ENCODE results near the gene KLF13.

KLF13 gene

DNA sequence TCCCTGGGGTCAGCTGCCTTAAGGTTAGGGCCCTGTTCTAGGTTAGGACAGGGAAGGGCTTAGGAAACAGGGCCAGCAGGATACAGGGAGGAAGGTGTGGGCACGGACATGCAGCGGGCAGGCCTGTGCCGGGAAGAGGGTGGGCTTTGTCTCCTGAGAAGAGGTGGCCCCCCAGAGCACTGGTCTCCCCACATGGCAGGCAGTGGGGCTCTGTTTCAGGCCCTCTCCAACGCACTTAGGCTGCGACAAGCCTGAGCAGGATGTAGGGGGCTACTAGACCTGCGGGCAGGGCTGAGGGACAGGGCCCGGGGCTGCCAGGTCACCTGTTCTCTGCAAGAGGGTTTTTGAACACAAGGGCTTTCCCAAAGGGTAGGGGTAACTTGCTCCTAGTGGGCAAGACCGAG lies 33.5 kb downstream of the KLF13 start:
- Histone ChIP-seq H3K27ac (ENCODE audit: low read length) (no peak overlapping the region), H3K27me3 (ENCODE audit: control insufficient read depth in 1 of 2, insufficient read depth in 2 of 2, low read length in 2 of 2) (no peaks in the 10 kb centered on the region), H3K4me3 (ENCODE audit: low read length in 2 of 2) (no peak overlapping the region), H3K4me1 (ENCODE audit: control insufficient read depth, insufficient read depth, low read length) (peaks cover 51% of the 10 kb centered on the region), H3K9ac (ENCODE audit: low read length in 2 of 2) (no peak overlapping the region), H3K9me3 (ENCODE audit: control insufficient read depth in 2 of 2, low read length in 2 of 2) (no peaks in the 10 kb centered on the region), H3K36me3 (ENCODE audit: control insufficient read depth in 2 of 2, insufficient read depth in 2 of 2, low read length in 2 of 2) (peaks cover 0 to under 1% of the 10 kb centered on the region in 2 donors)

GRCh38 chr15:31360843-31361763 lies 34.5 kb downstream of the KLF13 start:
- no peak overlapping the region for H3K9ac ChIP-seq (ENCODE audit: low read length in 2 of 2)
- no peaks in the 10 kb centered on the region for H3K36me3 ChIP-seq (ENCODE audit: control insufficient read depth in 2 of 2, insufficient read depth in 2 of 2, low read length in 2 of 2)
- H3K27me3 ChIP-seq (ENCODE audit: control insufficient read depth in 1 of 2, insufficient read depth in 2 of 2, low read length in 2 of 2), result no peaks in the 10 kb centered on the region
- H3K27ac ChIP-seq (ENCODE audit: low read length), result peak overlapping the region; percentile 18
- H3K9me3 ChIP-seq (ENCODE audit: control insufficient read depth in 2 of 2, low read length in 2 of 2), result no peaks in the 10 kb centered on the region
- no peak overlapping the region for H3K4me3 ChIP-seq (ENCODE audit: low read length in 2 of 2)
- peaks cover 51% of the 10 kb centered on the region for H3K4me1 ChIP-seq (ENCODE audit: control insufficient read depth, insufficient read depth, low read length)

- Histone ChIP-seq H3K27ac (ENCODE audit: low read length) (no peak overlapping the region), H3K4me1 (ENCODE audit: control insufficient read depth, insufficient read depth, low read length) (peaks cover 59% of the 10 kb centered on the region), H3K36me3 (ENCODE audit: control insufficient read depth in 2 of 2, insufficient read depth in 2 of 2, low read length in 2 of 2) (no peaks in the 10 kb centered on the region), H3K4me3 (ENCODE audit: low read length in 2 of 2) (no peak overlapping the region), H3K9me3 (ENCODE audit: control insufficient read depth in 2 of 2, low read length in 2 of 2) (no peaks in the 10 kb centered on the region), H3K9ac (ENCODE audit: low read length in 2 of 2) (peak overlapping the region in 1 of 2 donors; percentile 42), H3K27me3 (ENCODE audit: control insufficient read depth in 1 of 2, insufficient read depth in 2 of 2, low read length in 2 of 2) (no peaks in the 10 kb centered on the region)
These were observed 35.3 kb downstream of the KLF13 start for GRCh38 chr15:31361764-31362515.

DNA sequence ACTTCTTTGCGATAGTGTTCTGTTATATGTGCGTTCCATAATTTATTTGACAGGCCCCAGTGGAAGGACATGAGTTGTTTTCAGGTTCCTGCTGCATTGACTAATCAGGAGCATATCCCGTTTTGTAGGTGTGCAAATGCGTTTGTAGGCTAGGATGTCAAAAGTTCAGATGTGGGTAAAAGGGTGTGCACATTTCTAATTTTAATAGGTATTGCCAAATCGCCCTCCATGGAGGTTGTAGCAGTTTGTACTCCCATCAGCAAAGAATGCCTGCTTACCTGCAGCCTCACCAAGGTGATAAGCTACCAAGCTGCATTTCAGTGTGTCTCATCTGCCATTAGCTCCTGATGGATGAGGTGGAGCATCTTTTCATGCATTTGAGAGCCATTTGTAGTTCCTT lies 36.3 kb downstream of the KLF13 start:
- no peaks in the 10 kb centered on the region for H3K9me3 ChIP-seq (ENCODE audit: control insufficient read depth in 2 of 2, low read length in 2 of 2)
- no peak overlapping the region for H3K27ac ChIP-seq (ENCODE audit: low read length)
- no peak overlapping the region for H3K4me3 ChIP-seq (ENCODE audit: low read length in 2 of 2)
- no peak overlapping the region for H3K9ac ChIP-seq (ENCODE audit: low read length in 2 of 2)
- H3K4me1 ChIP-seq (ENCODE audit: control insufficient read depth, insufficient read depth, low read length), result peaks cover 67% of the 10 kb centered on the region
- H3K27me3 ChIP-seq (ENCODE audit: control insufficient read depth in 1 of 2, insufficient read depth in 2 of 2, low read length in 2 of 2), result no peaks in the 10 kb centered on the region
- no peaks in the 10 kb centered on the region for H3K36me3 ChIP-seq (ENCODE audit: control insufficient read depth in 2 of 2, insufficient read depth in 2 of 2, low read length in 2 of 2)

- Histone ChIP-seq H3K9me3 (ENCODE audit: control insufficient read depth in 2 of 2, low read length in 2 of 2) (no peaks in the 10 kb centered on the region), H3K36me3 (ENCODE audit: control insufficient read depth in 2 of 2, insufficient read depth in 2 of 2, low read length in 2 of 2) (no peaks in the 10 kb centered on the region), H3K27ac (ENCODE audit: low read length) (peak overlapping the region; percentile 60), H3K27me3 (ENCODE audit: control insufficient read depth in 1 of 2, insufficient read depth in 2 of 2, low read length in 2 of 2) (no peaks in the 10 kb centered on the region), H3K4me3 (ENCODE audit: low read length in 2 of 2) (no peak overlapping the region), H3K4me1 (ENCODE audit: control insufficient read depth, insufficient read depth, low read length) (peaks cover 61% of the 10 kb centered on the region), H3K9ac (ENCODE audit: low read length in 2 of 2) (peak overlapping the region; percentile 21 to 25)
These were observed 37.8 kb downstream of the KLF13 start for GRCh38 chr15:31364301-31365031.

- no peaks in the 10 kb centered on the region for H3K27me3 ChIP-seq (ENCODE audit: control insufficient read depth in 1 of 2, insufficient read depth in 2 of 2, low read length in 2 of 2)
- H3K4me1 ChIP-seq (ENCODE audit: control insufficient read depth, insufficient read depth, low read length), result peaks cover 55% of the 10 kb centered on the region
- H3K9ac ChIP-seq (ENCODE audit: low read length in 2 of 2), result peak overlapping the region; percentile 25 to 55
- H3K9me3 ChIP-seq (ENCODE audit: control insufficient read depth in 2 of 2, low read length in 2 of 2), result no peaks in the 10 kb centered on the region
- H3K27ac ChIP-seq (ENCODE audit: low read length), result peak overlapping the region; percentile 60
- peak overlapping the region in 1 of 2 donors; percentile 40 for H3K4me3 ChIP-seq (ENCODE audit: low read length in 2 of 2)
- no peaks in the 10 kb centered on the region for H3K36me3 ChIP-seq (ENCODE audit: control insufficient read depth in 2 of 2, insufficient read depth in 2 of 2, low read length in 2 of 2)
These were observed 38.5 kb downstream of the KLF13 start for GRCh38 chr15:31365032-31365654.

DNA sequence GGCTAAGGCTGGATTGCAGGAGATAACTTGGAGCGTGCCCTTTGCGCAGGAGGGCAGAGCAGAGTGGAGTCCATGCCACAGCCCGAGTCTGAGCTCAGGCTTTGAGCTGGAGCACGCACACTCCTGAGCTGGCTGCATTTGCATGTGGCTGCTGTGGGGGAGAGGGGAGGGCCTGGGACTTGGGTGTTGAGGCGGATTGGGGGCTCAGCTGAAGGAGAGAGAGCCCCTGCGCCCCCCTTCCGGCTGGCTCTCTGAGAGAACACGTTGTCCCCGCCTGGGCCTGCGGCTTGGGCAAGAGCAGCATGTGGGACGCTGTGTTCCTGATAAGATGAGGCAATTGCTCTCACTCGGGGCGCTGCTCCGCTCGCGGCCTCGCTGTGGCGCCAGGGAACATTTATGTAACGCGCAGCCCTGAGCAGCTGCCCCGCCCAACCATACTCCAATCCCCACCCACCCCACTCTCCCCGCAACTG lies 39.1 kb downstream of the KLF13 start:
- Histone ChIP-seq H3K27ac (ENCODE audit: low read length) (peak overlapping the region; percentile 71), H3K9me3 (ENCODE audit: control insufficient read depth in 2 of 2, low read length in 2 of 2) (no peaks in the 10 kb centered on the region), H3K36me3 (ENCODE audit: control insufficient read depth in 2 of 2, insufficient read depth in 2 of 2, low read length in 2 of 2) (no peaks in the 10 kb centered on the region), H3K27me3 (ENCODE audit: control insufficient read depth in 1 of 2, insufficient read depth in 2 of 2, low read length in 2 of 2) (no peaks in the 10 kb centered on the region), H3K9ac (ENCODE audit: low read length in 2 of 2) (peak overlapping the region in 1 of 2 donors; percentile 59), H3K4me1 (ENCODE audit: control insufficient read depth, insufficient read depth, low read length) (peaks cover 52% of the 10 kb centered on the region), H3K4me3 (ENCODE audit: low read length in 2 of 2) (peak overlapping the region; percentile 37 to 66)

DNA sequence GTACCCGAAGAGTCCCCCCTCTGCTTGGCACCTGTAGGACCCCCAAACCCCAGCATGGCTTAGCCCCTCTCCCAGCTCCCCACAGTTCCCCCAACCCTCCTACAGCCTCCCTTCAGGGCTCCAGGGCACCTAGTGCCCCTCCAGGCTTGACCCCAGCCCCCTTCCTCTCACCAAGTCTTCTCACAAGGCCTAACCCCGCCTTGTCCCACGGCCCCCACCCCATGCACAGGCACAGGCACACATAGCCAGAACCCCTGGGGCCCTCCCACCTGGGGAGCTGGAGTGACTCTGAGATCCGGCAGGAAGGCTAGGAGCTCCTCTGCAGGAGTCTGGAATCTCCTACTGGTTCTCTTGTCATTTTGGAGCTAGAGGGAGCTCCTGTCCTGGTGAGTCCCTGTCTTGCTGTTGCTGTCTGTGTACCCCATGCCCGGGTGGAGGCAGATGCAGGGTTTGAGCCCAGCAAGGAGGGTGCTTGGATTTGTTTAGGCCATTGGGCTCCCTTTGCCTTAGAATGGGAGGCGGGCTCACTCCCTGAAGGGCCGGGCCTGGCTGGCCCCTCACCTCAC lies 39.6 kb downstream of the KLF13 start:
- no peaks in the 10 kb centered on the region for H3K36me3 ChIP-seq (ENCODE audit: control insufficient read depth in 2 of 2, insufficient read depth in 2 of 2, low read length in 2 of 2)
- no peaks in the 10 kb centered on the region for H3K27me3 ChIP-seq (ENCODE audit: control insufficient read depth in 1 of 2, insufficient read depth in 2 of 2, low read length in 2 of 2)
- H3K9me3 ChIP-seq (ENCODE audit: control insufficient read depth in 2 of 2, low read length in 2 of 2), result no peaks in the 10 kb centered on the region
- H3K9ac ChIP-seq (ENCODE audit: low read length in 2 of 2), result peak overlapping the region; percentile 51 to 59
- H3K4me3 ChIP-seq (ENCODE audit: low read length in 2 of 2), result peak overlapping the region; percentile 37 to 66
- peaks cover 46% of the 10 kb centered on the region for H3K4me1 ChIP-seq (ENCODE audit: control insufficient read depth, insufficient read depth, low read length)
- peak overlapping the region; percentile 71 for H3K27ac ChIP-seq (ENCODE audit: low read length)

- Histone ChIP-seq H3K36me3 (ENCODE audit: control insufficient read depth in 2 of 2, insufficient read depth in 2 of 2, low read length in 2 of 2) (no peaks in the 10 kb centered on the region), H3K4me1 (ENCODE audit: control insufficient read depth, insufficient read depth, low read length) (peaks cover 37% of the 10 kb centered on the region), H3K9me3 (ENCODE audit: control insufficient read depth in 2 of 2, low read length in 2 of 2) (no peaks in the 10 kb centered on the region), H3K27ac (ENCODE audit: low read length) (peak overlapping the region; percentile 71), H3K4me3 (ENCODE audit: low read length in 2 of 2) (no peak overlapping the region), H3K9ac (ENCODE audit: low read length in 2 of 2) (peak overlapping the region in 1 of 2 donors; percentile 59), H3K27me3 (ENCODE audit: control insufficient read depth in 1 of 2, insufficient read depth in 2 of 2, low read length in 2 of 2) (no peaks in the 10 kb centered on the region)
These were observed 40.5 kb downstream of the KLF13 start for GRCh38 chr15:31367021-31367729.

Measured in stomach smooth muscle (tissue), 2 donors.